GM18526 (cell line): ENCODE data around the gene LILRA5.

Experiments
- POLR2A ChIP-seq: IDR thresholded peaks from 3 replicates; pipeline ENCODE4 v1.6.1; 2011; ENCODE audit not compliant: insufficient read length; ENCODE audit errors: extremely low read depth

The LILRA5 gene

DNA sequence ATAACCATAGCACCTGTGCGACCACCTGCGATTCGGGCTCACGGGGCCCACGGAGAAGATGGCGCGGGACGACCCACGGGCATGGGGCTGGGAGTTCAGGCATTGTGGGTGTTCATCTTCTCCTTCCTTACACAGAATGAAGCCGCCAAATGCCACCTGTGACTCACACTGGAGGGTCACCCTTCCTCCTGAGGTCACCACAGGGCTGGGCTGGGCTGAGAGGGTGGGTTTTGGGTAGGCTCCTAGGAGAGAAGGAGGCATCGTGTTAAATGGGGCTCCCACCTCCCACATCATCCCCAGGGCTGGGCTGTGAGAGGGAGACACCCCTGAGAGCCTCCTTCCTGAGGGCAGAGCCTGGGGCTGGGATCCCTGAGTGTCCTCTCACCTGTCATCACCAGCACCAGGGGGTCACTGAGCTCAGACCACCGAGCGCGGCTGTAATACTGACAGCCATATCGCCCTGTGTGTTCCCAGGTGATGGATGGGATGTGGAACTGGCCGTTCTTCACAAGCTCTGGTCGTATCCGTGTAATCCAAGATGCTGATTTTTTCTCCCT, 33.5 kb downstream of the LILRA5 start:
- no peak for TF ChIP-seq POLR2A

DNA sequence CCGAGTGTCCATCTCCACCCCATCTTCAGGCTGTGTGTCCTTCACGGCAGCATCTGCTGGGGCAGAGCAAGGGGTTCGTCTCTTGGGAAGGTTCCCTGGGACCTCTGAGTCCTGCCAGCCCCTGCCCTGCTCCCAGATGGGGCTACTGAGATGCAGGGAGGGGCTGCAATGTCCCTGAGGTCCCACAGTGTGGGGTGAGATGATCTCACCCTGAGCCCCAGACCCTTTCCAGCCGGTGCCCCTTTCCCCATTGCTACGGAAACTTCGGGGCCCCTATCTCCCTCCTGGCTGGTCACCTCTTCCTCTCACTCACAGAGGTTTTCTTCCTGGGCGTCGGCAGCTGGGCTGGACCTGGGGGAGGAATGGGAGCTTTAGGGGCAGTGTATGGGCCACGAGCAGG, 37.0 kb downstream of the LILRA5 start:
- TF ChIP-seq POLR2A: no peak

DNA sequence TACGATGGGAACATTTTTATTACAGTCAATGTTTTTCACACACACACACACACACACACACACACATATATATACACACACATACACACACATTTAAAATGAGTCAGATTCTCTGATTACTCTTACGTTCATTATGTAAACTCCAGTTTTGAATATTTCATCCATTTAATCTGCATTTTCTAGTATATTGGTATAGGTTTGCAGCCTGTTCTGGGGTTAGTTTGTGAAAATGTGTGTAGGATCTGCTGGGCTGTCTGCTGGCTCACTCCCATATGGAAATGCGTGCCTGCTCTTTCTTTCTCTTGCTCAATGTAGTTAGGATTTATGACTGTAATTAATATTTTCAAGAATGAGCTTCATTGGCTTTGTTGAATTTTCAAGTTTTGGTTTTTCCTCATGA, 39.1 kb downstream of the LILRA5 start:
- TF ChIP-seq POLR2A: no peak

DNA sequence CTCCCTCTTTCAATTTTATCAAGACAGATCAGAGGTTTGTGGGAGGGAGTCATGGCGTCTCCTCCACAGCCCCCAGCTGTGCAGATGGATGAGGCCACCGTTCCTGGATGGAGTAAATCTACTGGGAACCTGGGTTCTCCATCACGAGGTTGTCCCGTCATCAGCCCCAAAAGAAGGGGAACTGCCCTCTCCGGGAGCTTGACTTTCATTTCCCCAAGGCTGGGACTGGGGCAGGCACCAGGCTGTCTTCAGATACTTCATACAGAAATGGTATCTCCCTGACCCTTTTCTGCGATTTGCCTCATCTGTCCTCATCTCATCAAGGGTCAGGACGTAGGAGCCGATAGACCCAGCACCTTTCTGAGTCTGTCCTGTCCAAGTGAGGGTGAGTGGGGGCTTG, 41.9 kb downstream of the LILRA5 start:
- TF ChIP-seq POLR2A: no peak

DNA sequence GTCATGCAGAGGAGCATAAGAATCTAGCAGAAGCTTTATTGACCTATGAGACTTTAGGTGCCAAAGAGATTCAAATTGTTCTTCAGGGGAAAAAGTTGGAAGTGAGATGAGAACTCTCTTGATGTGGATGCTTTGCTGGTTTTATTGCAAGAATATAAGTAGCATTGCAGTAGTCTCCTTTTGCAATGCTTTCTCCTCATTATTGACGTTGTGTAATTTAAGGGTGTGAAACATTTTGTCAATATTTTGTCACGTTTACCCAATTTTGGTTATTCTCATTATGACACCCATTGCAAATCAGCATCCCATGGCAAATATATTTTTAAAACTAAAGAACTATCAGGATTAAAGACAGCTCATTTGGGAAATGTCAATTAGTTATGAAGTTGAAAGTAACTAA, 44.0 kb downstream of the LILRA5 start:
- no peak for TF ChIP-seq POLR2A

DNA sequence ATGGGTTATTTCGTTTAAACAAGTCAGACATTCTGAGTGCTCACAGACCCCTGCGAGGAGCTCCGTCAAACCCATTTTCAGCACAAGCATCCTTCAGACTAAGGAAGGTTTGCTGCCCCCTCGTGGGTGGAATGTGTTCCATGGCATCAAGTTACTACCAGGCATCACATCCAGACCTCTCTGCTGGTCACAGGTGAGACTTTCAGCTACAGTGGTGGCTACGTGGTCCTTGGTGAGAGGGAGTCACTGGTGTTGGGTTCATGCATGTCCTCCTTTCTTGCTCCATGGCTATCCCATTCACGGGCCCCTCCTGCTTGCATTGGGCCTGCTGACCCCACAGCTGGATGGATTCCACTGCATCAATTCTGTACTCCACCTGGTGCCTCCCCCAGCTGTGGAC, 46.8 kb downstream of the LILRA5 start:
- TF ChIP-seq POLR2A: no peak

DNA sequence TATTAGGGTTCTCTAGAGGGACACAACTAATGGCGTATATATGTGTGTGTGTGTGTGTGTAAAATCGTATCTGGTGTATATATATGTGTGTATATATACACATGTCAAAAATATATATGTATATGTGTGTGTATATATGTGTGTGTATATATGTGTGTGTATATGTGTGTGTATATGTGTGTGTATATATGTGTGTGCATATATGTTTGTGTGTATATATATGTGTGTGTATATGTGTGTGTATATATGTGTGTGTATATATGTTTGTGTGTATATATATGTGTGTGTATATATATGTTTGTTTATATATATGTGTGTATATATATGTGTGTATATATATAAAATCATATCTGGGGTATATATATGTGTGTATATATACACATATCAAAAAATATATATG, 50.5 kb downstream of the LILRA5 start:
- no peak for TF ChIP-seq POLR2A

DNA sequence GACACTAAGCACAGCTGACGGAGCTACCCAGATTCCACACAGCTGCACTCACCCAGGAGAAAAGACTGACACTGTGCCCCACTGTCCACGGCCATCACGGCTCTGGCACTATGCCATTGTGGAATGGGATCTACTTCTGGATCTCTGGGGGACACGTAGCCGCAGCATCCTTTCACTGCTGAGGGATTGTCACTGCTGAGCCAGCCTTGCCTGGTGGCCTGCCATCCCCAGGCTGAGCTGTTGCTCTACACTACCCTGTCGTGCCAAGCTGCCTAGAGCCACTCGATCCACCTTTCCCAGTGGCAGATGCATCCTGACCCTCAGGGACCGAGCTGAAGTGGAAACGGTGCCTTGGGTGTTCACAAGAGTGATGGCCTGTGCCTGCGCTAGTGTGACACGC, 50.9 kb downstream of the LILRA5 start:
- TF ChIP-seq POLR2A: no peak

DNA sequence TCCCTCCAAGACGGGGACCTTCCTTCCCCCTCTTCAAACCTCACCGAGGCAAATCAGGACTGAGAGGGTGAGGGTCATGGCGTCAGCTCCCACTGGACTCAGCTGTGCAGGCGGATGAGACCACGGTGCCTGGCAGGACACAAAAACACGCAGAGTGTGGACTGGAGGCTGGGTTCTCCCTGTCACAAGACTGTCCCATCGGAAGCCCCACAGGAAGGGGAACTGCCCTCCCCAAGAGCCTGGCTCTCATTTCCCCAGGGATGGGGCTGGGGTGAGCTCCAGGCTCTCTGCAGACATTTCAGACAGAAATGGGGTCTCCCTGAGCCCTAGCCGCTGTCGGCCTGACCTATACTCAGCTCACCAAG, 55.9 kb downstream of the LILRA5 start, which contains the start of gene LILRB5:
Gene LILRB5, minus strand, starts transcription at position 158 of the 365 bp plus-strand sequence. Its CDS starts 80 bp downstream, at position 78.
- TF ChIP-seq POLR2A: no peak
